ENCODE measurements around the gene HUWE1.
"Not testable (repeated sequence)": the region's sequence is repeated elsewhere in the genome, so short reads cannot be mapped to it uniquely, and the experiment has no call there.

The HUWE1 gene

DNA sequence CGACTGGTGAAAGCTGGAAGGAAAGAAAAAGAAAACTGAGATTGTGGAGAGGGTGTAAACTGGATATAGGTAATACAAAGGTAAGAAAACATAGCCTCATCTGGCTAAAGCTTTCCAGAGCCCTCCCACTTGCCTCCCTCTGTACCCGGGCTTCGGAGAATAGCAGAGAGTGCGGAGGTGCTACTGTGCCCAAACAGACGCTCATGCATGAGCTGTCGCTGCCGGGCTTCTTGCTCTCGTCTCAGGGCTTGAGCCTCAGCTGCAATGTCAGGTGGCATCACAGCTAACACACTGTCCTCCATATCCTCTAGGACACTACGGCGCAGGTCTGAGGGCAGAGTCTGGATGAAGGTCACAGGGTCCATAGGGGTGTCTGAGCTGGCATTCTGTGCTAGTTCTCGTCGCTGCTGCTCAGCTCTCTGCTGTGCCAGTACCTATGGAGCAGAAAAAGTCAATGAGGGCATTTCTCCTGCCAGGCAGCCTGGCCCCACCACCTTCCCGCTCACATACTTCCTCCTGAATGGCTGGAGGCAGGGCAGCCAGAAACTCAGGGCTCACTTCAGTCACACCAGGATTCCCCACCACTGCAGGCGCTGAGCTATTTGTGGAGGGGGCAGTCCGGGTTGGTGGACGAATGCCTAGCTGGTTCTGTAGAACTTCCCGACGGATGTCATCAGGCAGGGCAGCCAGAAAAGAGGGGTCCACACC, 135.6 kb downstream of the HUWE1 start:
- H3K4me1 ChIP-seq (ENCODE audit: control insufficient read depth, insufficient read depth, low read length) = no peaks in the 10 kb centered on the region
- no peak overlapping the region for H3K4me3 ChIP-seq (ENCODE audit: low read depth, low read length)
- H3K9ac ChIP-seq (ENCODE audit: low read depth, low read length) = no peak overlapping the region
- H3K27me3 ChIP-seq (ENCODE audit: control insufficient read depth, insufficient read depth, low read length) = no peaks in the 10 kb centered on the region
- peaks cover 3% of the 10 kb centered on the region for H3K9me3 ChIP-seq (ENCODE audit: control insufficient read depth, insufficient read depth, low read length)
- H3K36me3 ChIP-seq (ENCODE audit: control insufficient read depth, insufficient read depth, low read length) = peaks cover 70% of the 10 kb centered on the region

DNA sequence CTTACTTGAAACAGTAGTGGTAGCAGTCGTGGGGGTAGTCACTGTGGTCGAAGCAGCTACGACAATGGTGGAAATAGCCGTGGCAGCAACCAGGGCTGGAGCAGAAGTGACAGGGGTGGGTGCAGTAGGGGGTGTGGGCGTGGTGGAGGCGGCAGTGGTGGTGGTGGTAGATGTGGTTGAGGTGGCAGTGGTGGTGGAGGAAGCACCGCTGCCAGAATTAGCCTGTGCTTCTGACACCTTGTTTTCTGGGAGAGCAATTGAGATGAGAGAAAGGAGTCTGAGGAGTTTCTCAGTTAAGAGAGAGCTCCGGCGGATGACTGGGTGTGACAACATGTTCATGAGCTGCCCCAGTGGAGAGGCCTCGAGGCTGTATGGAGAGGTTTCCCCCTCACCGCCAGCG, 138.9 kb downstream of the HUWE1 start:
- H3K9ac ChIP-seq (ENCODE audit: low read depth, low read length) = no peak overlapping the region
- no peak overlapping the region for H3K4me3 ChIP-seq (ENCODE audit: low read depth, low read length)
- peaks cover 83% of the 10 kb centered on the region for H3K36me3 ChIP-seq (ENCODE audit: control insufficient read depth, insufficient read depth, low read length)
- no peaks in the 10 kb centered on the region for H3K27me3 ChIP-seq (ENCODE audit: control insufficient read depth, insufficient read depth, low read length)
- H3K9me3 ChIP-seq (ENCODE audit: control insufficient read depth, insufficient read depth, low read length) = peaks cover 2% of the 10 kb centered on the region
- H3K4me1 ChIP-seq (ENCODE audit: control insufficient read depth, insufficient read depth, low read length) = no peaks in the 10 kb centered on the region

DNA sequence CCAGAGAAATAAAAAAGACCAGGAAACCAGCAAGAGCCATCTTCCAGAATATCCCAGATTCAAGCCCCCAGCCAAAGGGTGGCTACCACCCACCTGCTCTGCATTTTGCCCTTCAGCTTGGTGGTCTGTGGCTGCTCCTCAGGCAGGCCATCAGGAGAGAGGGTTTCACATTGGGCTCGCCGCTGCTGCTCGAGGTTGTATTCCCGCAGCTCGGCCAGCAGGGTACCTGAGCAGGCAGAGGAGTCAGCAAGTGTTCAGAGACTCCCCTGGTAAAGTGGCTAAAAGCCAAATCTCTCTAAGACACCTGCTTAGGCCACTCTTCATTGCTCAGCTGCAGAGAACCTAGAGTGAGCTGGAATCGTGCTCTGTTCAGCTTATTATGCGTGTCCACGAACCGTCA, 141.6 kb downstream of the HUWE1 start:
- Histone ChIP-seq H3K36me3 (ENCODE audit: control insufficient read depth, insufficient read depth, low read length) (peaks cover 70% of the 10 kb centered on the region), H3K27me3 (ENCODE audit: control insufficient read depth, insufficient read depth, low read length) (no peaks in the 10 kb centered on the region), H3K4me1 (ENCODE audit: control insufficient read depth, insufficient read depth, low read length) (no peaks in the 10 kb centered on the region), H3K9ac (ENCODE audit: low read depth, low read length) (no peak overlapping the region), H3K9me3 (ENCODE audit: control insufficient read depth, insufficient read depth, low read length) (peaks cover 2% of the 10 kb centered on the region), H3K4me3 (ENCODE audit: low read depth, low read length) (no peak overlapping the region)

GRCh38 chrX:53538781-53539180, 147.7 kb downstream of the HUWE1 start:
- Histone ChIP-seq H3K9me3 (ENCODE audit: control insufficient read depth, insufficient read depth, low read length) (no peaks in the 10 kb centered on the region), H3K4me3 (ENCODE audit: low read depth, low read length) (no peak overlapping the region), H3K27me3 (ENCODE audit: control insufficient read depth, insufficient read depth, low read length) (no peaks in the 10 kb centered on the region), H3K4me1 (ENCODE audit: control insufficient read depth, insufficient read depth, low read length) (no peaks in the 10 kb centered on the region), H3K36me3 (ENCODE audit: control insufficient read depth, insufficient read depth, low read length) (peaks cover 66% of the 10 kb centered on the region), H3K9ac (ENCODE audit: low read depth, low read length) (no peak overlapping the region)

- not testable (repeated sequence) for H3K4me3 ChIP-seq (ENCODE audit: low read depth, low read length); H3K9ac ChIP-seq (ENCODE audit: low read depth, low read length); H3K27me3 ChIP-seq (ENCODE audit: control insufficient read depth, insufficient read depth, low read length); H3K9me3 ChIP-seq (ENCODE audit: control insufficient read depth, insufficient read depth, low read length); H3K4me1 ChIP-seq (ENCODE audit: control insufficient read depth, insufficient read depth, low read length)
- peaks cover 31% of the 10 kb centered on the region for H3K36me3 ChIP-seq (ENCODE audit: control insufficient read depth, insufficient read depth, low read length)
These were observed 155.1 kb downstream of the HUWE1 start for GRCh38 chrX:53531255-53531966.

DNA sequence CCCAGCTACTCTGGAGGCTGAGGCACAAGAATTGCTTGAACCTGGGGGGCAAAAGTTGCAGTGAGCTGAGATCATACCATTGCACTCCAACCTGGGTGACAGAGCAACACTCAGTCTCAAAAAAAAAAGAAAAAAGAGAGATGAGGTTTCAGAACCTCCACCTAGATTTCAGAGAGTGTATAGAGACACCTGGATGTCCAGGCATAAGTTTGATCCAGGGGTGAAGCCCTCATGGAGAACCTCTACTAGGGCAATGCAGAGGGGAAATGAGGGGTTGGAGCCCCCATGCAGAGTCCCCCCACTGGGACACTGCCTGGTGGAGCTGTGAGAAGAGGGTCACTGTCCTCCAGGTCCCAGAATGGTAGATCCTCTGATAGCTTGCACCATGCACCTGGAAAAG, 159.5 kb downstream of the HUWE1 start:
- H3K36me3 ChIP-seq (ENCODE audit: control insufficient read depth, insufficient read depth, low read length) = no peaks in the 10 kb centered on the region
- no peaks in the 10 kb centered on the region for H3K27me3 ChIP-seq (ENCODE audit: control insufficient read depth, insufficient read depth, low read length)
- no peaks in the 10 kb centered on the region for H3K4me1 ChIP-seq (ENCODE audit: control insufficient read depth, insufficient read depth, low read length)
- H3K4me3 ChIP-seq (ENCODE audit: low read depth, low read length) = no peak overlapping the region
- peaks cover 9% of the 10 kb centered on the region for H3K9me3 ChIP-seq (ENCODE audit: control insufficient read depth, insufficient read depth, low read length)
- no peak overlapping the region for H3K9ac ChIP-seq (ENCODE audit: low read depth, low read length)

DNA sequence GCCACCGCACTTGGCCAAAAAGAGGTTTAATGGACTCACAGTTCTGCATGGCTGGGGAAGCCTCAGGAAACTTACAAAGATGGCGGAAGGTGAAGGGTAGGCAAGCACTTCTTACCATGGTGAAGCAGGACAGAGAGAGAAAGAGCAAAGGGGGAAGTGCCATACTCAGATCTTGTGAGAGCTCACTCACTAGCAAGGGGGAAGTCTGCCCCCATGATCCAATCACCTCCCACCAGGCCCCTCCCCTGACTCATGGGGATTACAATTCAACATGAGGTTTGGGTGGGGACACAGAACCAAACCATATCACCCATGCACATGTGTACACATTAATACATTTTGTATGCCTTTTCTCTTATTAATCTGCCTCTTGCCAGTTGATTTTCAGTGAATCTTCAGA, 175.2 kb downstream of the HUWE1 start:
- Histone ChIP-seq H3K4me3 (ENCODE audit: low read depth, low read length) (no peak overlapping the region), H3K9me3 (ENCODE audit: control insufficient read depth, insufficient read depth, low read length) (no peaks in the 10 kb centered on the region), H3K27me3 (ENCODE audit: control insufficient read depth, insufficient read depth, low read length) (no peaks in the 10 kb centered on the region), H3K4me1 (ENCODE audit: control insufficient read depth, insufficient read depth, low read length) (no peaks in the 10 kb centered on the region), H3K9ac (ENCODE audit: low read depth, low read length) (no peak overlapping the region), H3K36me3 (ENCODE audit: control insufficient read depth, insufficient read depth, low read length) (no peaks in the 10 kb centered on the region)

GRCh38 chrX:53504035-53504434, 182.5 kb downstream of the HUWE1 start:
- H3K4me1 ChIP-seq (ENCODE audit: control insufficient read depth, insufficient read depth, low read length); H3K9me3 ChIP-seq (ENCODE audit: control insufficient read depth, insufficient read depth, low read length); H3K4me3 ChIP-seq (ENCODE audit: low read depth, low read length); H3K36me3 ChIP-seq (ENCODE audit: control insufficient read depth, insufficient read depth, low read length); H3K27me3 ChIP-seq (ENCODE audit: control insufficient read depth, insufficient read depth, low read length); H3K9ac ChIP-seq (ENCODE audit: low read depth, low read length): not testable (repeated sequence)

DNA sequence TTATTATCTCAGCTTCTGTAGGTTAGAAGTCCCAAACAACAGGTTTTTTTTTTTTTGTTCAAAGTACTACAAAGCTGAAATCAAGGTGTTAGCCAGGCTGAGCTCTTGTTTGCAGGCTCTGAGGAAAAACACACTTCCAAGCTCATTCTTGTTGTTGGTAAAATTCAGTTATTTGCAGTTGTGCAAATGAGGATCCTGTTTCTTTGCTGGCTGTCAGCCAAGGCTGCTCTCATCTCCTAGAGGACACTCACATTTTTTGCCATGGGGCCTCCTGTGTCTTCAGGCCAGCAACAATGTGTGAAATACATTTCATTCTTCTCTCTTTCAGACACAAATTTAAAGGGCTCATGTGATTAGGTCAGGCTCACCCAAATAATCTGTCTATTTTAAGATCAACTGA, 192.1 kb downstream of the HUWE1 start:
- H3K9me3 ChIP-seq (ENCODE audit: control insufficient read depth, insufficient read depth, low read length) = no peaks in the 10 kb centered on the region
- no peaks in the 10 kb centered on the region for H3K4me1 ChIP-seq (ENCODE audit: control insufficient read depth, insufficient read depth, low read length)
- no peaks in the 10 kb centered on the region for H3K36me3 ChIP-seq (ENCODE audit: control insufficient read depth, insufficient read depth, low read length)
- H3K27me3 ChIP-seq (ENCODE audit: control insufficient read depth, insufficient read depth, low read length) = no peaks in the 10 kb centered on the region
- no peak overlapping the region for H3K4me3 ChIP-seq (ENCODE audit: low read depth, low read length)
- H3K9ac ChIP-seq (ENCODE audit: low read depth, low read length) = no peak overlapping the region

GRCh38 chrX:53486285-53486684, 200.2 kb downstream of the HUWE1 start:
- no peak overlapping the region for H3K9ac ChIP-seq (ENCODE audit: low read depth, low read length)
- no peaks in the 10 kb centered on the region for H3K27me3 ChIP-seq (ENCODE audit: control insufficient read depth, insufficient read depth, low read length)
- H3K4me1 ChIP-seq (ENCODE audit: control insufficient read depth, insufficient read depth, low read length) = no peaks in the 10 kb centered on the region
- no peak overlapping the region for H3K4me3 ChIP-seq (ENCODE audit: low read depth, low read length)
- H3K9me3 ChIP-seq (ENCODE audit: control insufficient read depth, insufficient read depth, low read length) = no peaks in the 10 kb centered on the region
- H3K36me3 ChIP-seq (ENCODE audit: control insufficient read depth, insufficient read depth, low read length) = no peaks in the 10 kb centered on the region

DNA sequence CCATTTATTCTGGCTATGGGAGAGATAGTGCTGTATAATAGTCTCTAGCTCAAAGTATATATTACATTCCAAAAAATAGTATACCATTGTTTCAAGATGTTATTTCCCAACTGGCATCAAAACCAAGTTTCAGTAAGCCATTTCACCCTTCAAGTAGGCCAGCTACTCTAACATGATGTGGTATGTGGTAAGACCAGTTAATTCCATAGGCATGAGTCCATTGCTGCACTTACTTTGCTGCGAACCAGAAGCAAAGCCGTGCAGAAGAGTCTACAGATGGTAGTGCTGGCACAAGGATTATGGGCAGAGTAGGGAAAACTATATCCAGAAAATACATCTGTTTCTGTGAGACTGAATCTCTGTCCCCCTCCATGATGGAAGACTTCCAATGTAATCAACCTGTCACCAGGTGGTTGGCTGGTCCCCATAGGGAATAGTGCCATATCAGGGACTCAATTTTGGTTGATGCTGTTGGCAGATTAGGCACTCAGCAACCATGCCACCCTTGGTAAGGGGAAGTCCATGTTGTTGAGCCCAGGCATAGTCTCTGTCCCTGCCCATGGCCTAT, 202.6 kb downstream of the HUWE1 start:
- Histone ChIP-seq H3K36me3 (ENCODE audit: control insufficient read depth, insufficient read depth, low read length) (no peaks in the 10 kb centered on the region), H3K9ac (ENCODE audit: low read depth, low read length) (no peak overlapping the region), H3K9me3 (ENCODE audit: control insufficient read depth, insufficient read depth, low read length) (no peaks in the 10 kb centered on the region), H3K4me1 (ENCODE audit: control insufficient read depth, insufficient read depth, low read length) (no peaks in the 10 kb centered on the region), H3K27me3 (ENCODE audit: control insufficient read depth, insufficient read depth, low read length) (no peaks in the 10 kb centered on the region), H3K4me3 (ENCODE audit: low read depth, low read length) (no peak overlapping the region)

DNA sequence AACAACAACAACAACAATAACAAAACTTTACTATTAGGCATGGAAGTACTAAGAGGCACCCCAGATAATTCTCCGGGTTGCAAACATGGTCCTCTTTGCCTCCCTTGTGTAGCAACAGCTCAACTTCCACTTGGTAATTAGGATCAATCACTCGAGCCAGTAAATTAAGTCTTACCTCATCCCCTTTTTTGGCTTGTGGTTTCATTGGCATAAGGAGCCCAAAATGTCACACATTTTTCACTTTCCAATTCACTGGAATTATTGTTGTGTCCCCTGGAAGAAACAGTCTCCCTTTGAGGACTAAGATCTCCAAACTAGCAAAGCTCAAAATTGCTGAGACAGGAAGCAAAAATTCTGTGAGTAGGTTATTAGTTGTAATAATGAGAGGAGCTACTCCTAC, 203.1 kb downstream of the HUWE1 start:
- Histone ChIP-seq H3K9me3 (ENCODE audit: control insufficient read depth, insufficient read depth, low read length) (no peaks in the 10 kb centered on the region), H3K36me3 (ENCODE audit: control insufficient read depth, insufficient read depth, low read length) (no peaks in the 10 kb centered on the region), H3K9ac (ENCODE audit: low read depth, low read length) (no peak overlapping the region), H3K4me3 (ENCODE audit: low read depth, low read length) (no peak overlapping the region), H3K4me1 (ENCODE audit: control insufficient read depth, insufficient read depth, low read length) (no peaks in the 10 kb centered on the region), H3K27me3 (ENCODE audit: control insufficient read depth, insufficient read depth, low read length) (no peaks in the 10 kb centered on the region)
